Stimulated activated naive B cell treated with anti-CD40 and anti-IgM and Interleukin-4, amounts not matched to agents 10 μg/mL and 1 μg/mL and 100 μg/mL, for 72 hours (primary cell): ENCODE results near the gene KIF16B.

Source experiments
- ATAC-seq, 2 donors: fragments of 150-1000 bp; cut with Tn5 transposase; replicated peaks; 2 replicates each; pipeline ENCODE4 v1.10.0; 2021; ENCODE audit warnings: moderate library complexity in 1 of 2
- DNase-seq: peaks from one replicate; pipeline ENCODE4 v3.0.0; 2021
- H3K27ac Mint-ChIP-seq: one replicate; pipeline ENCODE4 v1.8.0; 2022; ENCODE audit warnings: mild to moderate bottlenecking, mixed read lengths
- H3K27me3 Mint-ChIP-seq, 2 donors: one replicate each; pipeline ENCODE4 v1.8.0; 2022; ENCODE audit warnings: mixed read lengths in 2 of 2
- H3K36me3 Mint-ChIP-seq, 2 donors: one replicate each; pipeline ENCODE4 v1.8.0; 2022; ENCODE audit warnings: mixed read lengths in 2 of 2, mild to moderate bottlenecking in 1 of 2
- H3K4me1 Mint-ChIP-seq, 2 donors: one replicate each; pipeline ENCODE4 v1.8.0; 2022; ENCODE audit warnings: mixed read lengths in 2 of 2, mild to moderate bottlenecking in 1 of 2
- H3K4me3 Mint-ChIP-seq, 2 donors: one replicate each; pipeline ENCODE4 v1.8.0; 2022; ENCODE audit warnings: mild to moderate bottlenecking in 2 of 2, mixed read lengths in 2 of 2, moderate library complexity in 1 of 2
- H3K9me3 Mint-ChIP-seq, 2 donors: one replicate each; pipeline ENCODE4 v1.8.0; 2022; ENCODE audit warnings: mixed read lengths in 2 of 2, mild to moderate bottlenecking in 1 of 2

Gene KIF16B

DNA sequence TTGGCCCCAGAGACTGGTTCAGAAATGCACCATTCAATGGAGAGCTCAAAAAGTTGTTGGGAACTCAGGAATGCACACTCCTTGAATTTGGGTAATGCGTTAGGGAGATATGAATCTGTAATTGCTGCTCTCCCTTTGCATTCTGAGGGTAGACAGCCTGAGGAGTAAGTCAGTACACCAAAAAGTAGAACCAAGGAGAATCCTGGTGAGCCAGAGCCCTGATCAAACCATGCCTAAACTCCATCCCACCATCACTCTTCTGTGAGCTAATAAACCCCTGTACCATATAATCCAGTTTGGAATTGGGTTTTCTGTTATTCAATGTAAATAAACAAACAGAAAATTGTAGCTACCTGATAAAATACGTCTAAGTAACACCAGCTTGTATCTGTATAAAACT, 90.2 kb downstream of the KIF16B start:
- Mint-ChIP-seq H3K27me3 (no peaks in the 10 kb centered on the region), H3K36me3 (peaks cover 24 to 44% of the 10 kb centered on the region in 2 donors)

GRCh38 chr20:16481977-16482376, 91.3 kb downstream of the KIF16B start:
- H3K9me3 Mint-ChIP-seq, result peaks cover 0 to 4% of the 10 kb centered on the region in 2 donors
- ATAC-seq, result no peak
- peaks cover 24 to 43% of the 10 kb centered on the region in 2 donors for H3K36me3 Mint-ChIP-seq
- H3K27me3 Mint-ChIP-seq, result no peaks in the 10 kb centered on the region
- H3K4me3 Mint-ChIP-seq, result no peak overlapping the region
- no peak overlapping the region for H3K27ac Mint-ChIP-seq
- DNase-seq, result no peak
- peaks cover 4 to 14% of the 10 kb centered on the region in 2 donors for H3K4me1 Mint-ChIP-seq

More for the DNA sequence above, 90.2 kb downstream of the KIF16B start:
- H3K4me1 Mint-ChIP-seq, result peaks cover 0 to 8% of the 10 kb centered on the region in 2 donors
- no peak overlapping the region for H3K4me3 Mint-ChIP-seq
- no peak overlapping the region for H3K27ac Mint-ChIP-seq
- ATAC-seq (no peak), DNase-seq (no peak)
- peaks cover 0 to 4% of the 10 kb centered on the region in 2 donors for H3K9me3 Mint-ChIP-seq

DNA sequence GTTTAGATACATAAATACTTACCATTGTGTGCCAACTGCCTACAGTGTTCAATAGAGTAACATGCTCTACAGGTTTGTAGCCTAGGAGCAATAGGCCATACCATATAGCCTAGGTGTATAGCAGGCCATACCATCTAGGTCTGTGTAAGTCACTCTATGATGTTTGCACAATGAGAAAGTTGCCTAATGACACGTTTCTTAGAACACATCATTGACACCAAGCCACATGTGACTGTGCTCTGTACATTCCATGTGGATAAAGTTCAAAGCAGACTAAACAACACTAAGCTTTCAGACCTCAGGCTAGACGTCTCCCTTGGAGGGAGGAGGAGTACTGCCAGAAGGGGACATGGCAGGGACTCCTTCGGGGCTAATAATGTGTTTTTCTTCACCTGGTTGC, 93.6 kb downstream of the KIF16B start:
- H3K9me3 Mint-ChIP-seq, result peaks cover 0 to 4% of the 10 kb centered on the region in 2 donors
- H3K27me3 Mint-ChIP-seq, result no peaks in the 10 kb centered on the region
- peaks cover 19 to 35% of the 10 kb centered on the region in 2 donors for H3K36me3 Mint-ChIP-seq
- DNase-seq (no peak), ATAC-seq (no peak)
- peaks cover 4 to 20% of the 10 kb centered on the region in 2 donors for H3K4me1 Mint-ChIP-seq
- no peak overlapping the region for H3K4me3 Mint-ChIP-seq
- no peak overlapping the region for H3K27ac Mint-ChIP-seq

GRCh38 chr20:16477632-16478031, 95.6 kb downstream of the KIF16B start:
- ATAC-seq, result no peak
- Mint-ChIP-seq H3K9me3 (peaks cover 1 to 4% of the 10 kb centered on the region in 2 donors), H3K27me3 (no peaks in the 10 kb centered on the region)

GRCh38 chr20:16476032-16476431, 97.2 kb downstream of the KIF16B start:
- Mint-ChIP-seq H3K27me3 (no peaks in the 10 kb centered on the region), H3K4me3 (no peak overlapping the region), H3K9me3 (peaks cover 3 to 4% of the 10 kb centered on the region in 2 donors), H3K36me3 (peaks cover 11 to 19% of the 10 kb centered on the region in 2 donors), H3K27ac (no peak overlapping the region), H3K4me1 (peaks cover 10 to 32% of the 10 kb centered on the region in 2 donors)
- ATAC-seq, result peak; percentile 62 to 81
- no peak for DNase-seq

More at GRCh38 chr20:16477632-16478031, 95.6 kb downstream of the KIF16B start:
- no peak overlapping the region for H3K4me3 Mint-ChIP-seq
- H3K36me3 Mint-ChIP-seq, result peaks cover 10 to 20% of the 10 kb centered on the region in 2 donors
- DNase-seq, result no peak
- H3K27ac Mint-ChIP-seq, result no peak overlapping the region
- H3K4me1 Mint-ChIP-seq, result peaks cover 9 to 29% of the 10 kb centered on the region in 2 donors

- no peak overlapping the region for H3K4me3 Mint-ChIP-seq
- DNase-seq (no peak), ATAC-seq (no peak)
- H3K4me1 Mint-ChIP-seq, result peaks cover 10 to 30% of the 10 kb centered on the region in 2 donors
- peaks cover 3 to 6% of the 10 kb centered on the region in 2 donors for H3K9me3 Mint-ChIP-seq
- H3K27ac Mint-ChIP-seq, result no peak overlapping the region
- peaks cover 13 to 25% of the 10 kb centered on the region in 2 donors for H3K36me3 Mint-ChIP-seq
- no peaks in the 10 kb centered on the region for H3K27me3 Mint-ChIP-seq
Observed at GRCh38 chr20:16475225-16475624, 98.0 kb downstream of the KIF16B start.

DNA sequence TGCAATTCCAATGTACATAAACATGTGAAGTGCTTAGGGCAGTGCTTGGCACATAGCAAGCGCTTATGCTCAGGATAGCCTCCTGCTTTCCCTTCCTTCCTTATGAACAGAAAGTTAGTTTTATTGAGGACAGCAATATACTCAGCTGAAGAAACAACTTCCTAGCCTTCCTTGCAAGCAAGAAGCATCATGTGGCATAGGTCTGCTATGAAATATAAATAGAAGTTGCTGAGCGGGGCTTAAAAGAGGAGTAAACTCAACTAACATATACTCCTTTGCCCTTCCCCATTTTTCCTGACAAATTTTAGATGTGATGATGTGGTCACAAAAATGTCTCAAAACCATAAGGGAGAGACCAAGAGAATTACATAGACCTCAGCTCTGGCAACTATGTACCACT, 98.9 kb downstream of the KIF16B start:
- peaks cover 10 to 23% of the 10 kb centered on the region in 2 donors for H3K4me1 Mint-ChIP-seq
- DNase-seq (no peak), ATAC-seq (no peak)
- no peak overlapping the region for H3K27ac Mint-ChIP-seq
- H3K9me3 Mint-ChIP-seq, result peaks cover 3 to 6% of the 10 kb centered on the region in 2 donors
- no peak overlapping the region for H3K4me3 Mint-ChIP-seq
- H3K27me3 Mint-ChIP-seq, result no peaks in the 10 kb centered on the region
- H3K36me3 Mint-ChIP-seq, result peaks cover 16 to 32% of the 10 kb centered on the region in 2 donors

DNA sequence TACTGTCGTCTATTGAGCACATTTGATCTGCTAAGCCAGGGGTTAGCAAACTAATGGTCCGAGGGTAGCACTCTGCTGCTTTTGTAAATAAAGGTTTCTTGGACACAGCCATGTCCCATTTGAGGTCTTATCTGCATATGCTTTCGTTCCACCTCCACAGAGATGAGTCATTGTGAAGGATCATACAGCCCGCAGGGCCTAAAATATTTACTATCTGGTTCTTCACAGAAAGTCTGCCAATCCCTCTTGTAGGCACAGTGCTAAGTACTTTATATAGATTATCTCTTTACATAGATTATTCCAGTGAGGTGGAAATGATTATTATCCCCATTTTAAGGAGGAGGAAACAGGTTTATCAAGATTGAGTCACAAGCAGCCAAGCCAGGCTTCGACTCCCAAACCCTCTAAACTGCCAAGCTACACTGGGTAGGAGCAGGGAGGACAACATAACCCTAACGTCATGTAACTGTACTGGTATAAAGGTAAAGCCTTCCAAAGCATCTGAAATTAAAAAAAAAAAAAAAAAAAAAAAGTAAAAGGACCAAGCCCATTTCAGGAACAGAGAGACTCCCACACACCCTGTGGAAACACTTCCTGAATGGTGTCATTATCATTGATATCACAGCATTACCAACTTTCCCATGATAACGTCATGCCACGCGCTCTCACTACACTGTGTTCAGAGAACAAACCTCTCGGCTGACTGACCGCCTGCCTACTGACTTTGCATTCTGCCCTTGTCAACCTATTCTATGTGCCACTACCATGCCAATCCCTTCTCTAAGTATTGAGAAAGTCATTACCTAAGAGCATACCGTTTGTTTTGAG, 101.0 kb downstream of the KIF16B start:
- DNase-seq (no peak), ATAC-seq (no peak)
- Mint-ChIP-seq H3K9me3 (peaks cover 4 to 6% of the 10 kb centered on the region in 2 donors), H3K36me3 (peaks cover 12 to 27% of the 10 kb centered on the region in 2 donors), H3K4me1 (peaks cover 7 to 20% of the 10 kb centered on the region in 2 donors), H3K27ac (no peak overlapping the region), H3K4me3 (no peak overlapping the region), H3K27me3 (no peaks in the 10 kb centered on the region)

DNA sequence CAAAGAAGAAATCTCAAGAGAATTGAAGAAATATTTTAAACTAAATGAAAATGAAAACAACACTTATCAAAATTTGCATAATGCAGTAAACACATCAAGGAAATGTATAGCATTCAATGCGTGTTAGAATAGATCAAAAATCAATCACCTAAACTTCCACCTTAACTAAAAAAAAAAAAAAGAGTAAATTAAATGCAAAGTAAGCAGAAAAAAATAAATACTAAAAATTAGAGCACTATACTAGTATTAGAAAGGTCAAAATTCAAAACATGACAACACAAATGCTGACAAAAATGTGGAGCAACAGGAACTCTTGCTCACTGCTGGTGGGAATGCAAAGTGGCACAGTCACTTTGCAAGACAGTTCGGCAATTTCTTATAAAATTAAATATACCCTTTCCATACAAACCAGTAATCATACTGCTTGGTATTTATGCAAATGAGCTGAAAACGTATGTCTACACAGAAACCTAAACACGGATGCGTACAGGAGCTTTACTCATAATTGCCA, 103.8 kb downstream of the KIF16B start:
- no peak for DNase-seq
- Mint-ChIP-seq H3K27ac (no peak overlapping the region), H3K4me3 (no peak overlapping the region), H3K4me1 (peaks cover 7 to 22% of the 10 kb centered on the region in 2 donors), H3K36me3 (peaks cover 22 to 43% of the 10 kb centered on the region in 2 donors), H3K9me3 (peaks cover 10 to 12% of the 10 kb centered on the region in 2 donors), H3K27me3 (no peaks in the 10 kb centered on the region)
- no peak for ATAC-seq

DNA sequence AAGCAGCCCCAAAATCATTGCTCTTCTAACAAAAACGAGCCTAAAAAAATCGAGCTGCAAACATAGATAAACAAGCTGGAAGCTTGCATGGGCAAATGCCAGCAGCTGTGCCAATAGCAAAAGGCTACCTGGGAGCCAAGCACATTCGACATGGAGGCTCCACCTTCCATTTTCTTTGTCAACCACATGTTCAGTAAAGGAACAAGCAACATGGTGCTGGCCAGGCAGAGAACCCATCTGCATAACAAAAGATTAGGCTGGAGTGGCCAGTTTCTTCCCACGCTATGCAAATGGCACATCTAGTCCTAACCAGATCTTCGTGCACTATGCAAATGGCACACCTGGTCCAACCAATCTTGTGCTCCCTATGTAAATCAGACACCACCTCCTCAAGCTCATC, 110.5 kb downstream of the KIF16B start:
- ATAC-seq (no peak), DNase-seq (no peak)
- H3K4me3 Mint-ChIP-seq, result no peak overlapping the region
- H3K36me3 Mint-ChIP-seq, result peaks cover 17 to 35% of the 10 kb centered on the region in 2 donors
- H3K9me3 Mint-ChIP-seq, result peaks cover 12 to 15% of the 10 kb centered on the region in 2 donors
- peaks cover 7 to 22% of the 10 kb centered on the region in 2 donors for H3K4me1 Mint-ChIP-seq
- H3K27ac Mint-ChIP-seq, result no peak overlapping the region
- H3K27me3 Mint-ChIP-seq, result no peaks in the 10 kb centered on the region

- no peak overlapping the region for H3K27ac Mint-ChIP-seq
- peaks cover 4 to 18% of the 10 kb centered on the region in 2 donors for H3K36me3 Mint-ChIP-seq
- DNase-seq, result no peak
- no peak for ATAC-seq
- H3K4me3 Mint-ChIP-seq, result no peak overlapping the region
- H3K27me3 Mint-ChIP-seq, result no peaks in the 10 kb centered on the region
- peaks cover 4 to 5% of the 10 kb centered on the region in 2 donors for H3K9me3 Mint-ChIP-seq
- peaks cover 7 to 19% of the 10 kb centered on the region in 2 donors for H3K4me1 Mint-ChIP-seq
Observed at GRCh38 chr20:16459019-16459700, 114.1 kb downstream of the KIF16B start.

DNA sequence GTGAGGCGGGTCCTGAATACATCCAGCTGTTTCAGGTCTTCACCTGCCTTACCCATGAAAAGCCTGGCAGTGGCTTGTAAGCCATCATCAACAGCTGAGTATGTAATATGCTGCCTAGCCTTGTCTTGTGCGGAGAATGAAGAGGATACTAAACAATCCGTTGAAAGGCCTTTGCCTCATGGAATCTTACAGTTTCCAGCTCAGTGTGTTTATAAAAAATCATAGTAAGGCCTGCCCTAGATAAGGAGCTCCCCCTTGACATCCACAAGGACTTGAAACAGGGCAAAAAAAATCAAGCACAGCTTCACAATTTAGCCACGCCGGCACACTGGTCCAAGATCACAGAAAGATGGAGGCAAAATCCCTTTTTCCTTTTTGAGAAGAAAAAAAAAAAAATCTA, 115.7 kb downstream of the KIF16B start:
- Mint-ChIP-seq H3K9me3 (no peaks in the 10 kb centered on the region), H3K27me3 (no peaks in the 10 kb centered on the region), H3K4me3 (no peak overlapping the region), H3K4me1 (peaks cover 3 to 16% of the 10 kb centered on the region in 2 donors), H3K36me3 (peaks cover 0 to 9% of the 10 kb centered on the region in 2 donors), H3K27ac (no peak overlapping the region)
- DNase-seq, result no peak
- no peak for ATAC-seq

GRCh38 chr20:16455324-16455723, 117.9 kb downstream of the KIF16B start:
- no peak overlapping the region for H3K27ac Mint-ChIP-seq
- DNase-seq (no peak), ATAC-seq (no peak)
- peaks cover 13 to 34% of the 10 kb centered on the region in 2 donors for H3K4me1 Mint-ChIP-seq
- H3K27me3 Mint-ChIP-seq, result no peaks in the 10 kb centered on the region
- no peaks in the 10 kb centered on the region for H3K9me3 Mint-ChIP-seq
- H3K36me3 Mint-ChIP-seq, result peaks cover 5 to 7% of the 10 kb centered on the region in 2 donors
- H3K4me3 Mint-ChIP-seq, result no peak overlapping the region

DNA sequence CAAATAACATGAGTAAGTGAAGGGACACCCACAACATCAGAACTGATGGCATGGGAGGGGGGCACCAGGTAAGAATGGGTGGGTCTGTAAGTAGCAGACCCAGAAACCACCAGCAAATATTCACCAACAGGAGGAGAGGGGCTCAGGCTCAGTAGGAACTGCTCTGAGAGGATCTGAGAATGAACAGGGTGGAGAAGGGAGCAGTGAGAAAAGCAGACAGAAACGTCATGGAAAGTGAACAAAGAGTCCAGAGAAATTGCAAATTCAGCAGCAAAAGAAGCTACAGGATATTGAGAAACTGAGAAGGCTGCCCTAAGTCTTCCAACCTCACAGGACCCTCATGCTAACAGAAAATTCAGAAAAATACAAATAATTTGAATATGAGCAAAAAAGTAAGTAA, 121.3 kb downstream of the KIF16B start:
- no peak overlapping the region for H3K4me3 Mint-ChIP-seq
- H3K9me3 Mint-ChIP-seq, result no peaks in the 10 kb centered on the region
- DNase-seq, result no peak
- H3K27ac Mint-ChIP-seq, result peak overlapping the region; percentile 33
- H3K27me3 Mint-ChIP-seq, result no peaks in the 10 kb centered on the region
- H3K36me3 Mint-ChIP-seq, result peaks cover 17 to 30% of the 10 kb centered on the region in 2 donors
- H3K4me1 Mint-ChIP-seq, result peaks cover 14 to 48% of the 10 kb centered on the region in 2 donors
- ATAC-seq, result peak; percentile 41 to 54
